Femur (tissue), 1 donor: ENCODE data around the gene DCAF8L1.
"Not testable (repeated sequence)": the region's sequence is repeated elsewhere in the genome, so short reads cannot be mapped to it uniquely, and the experiment has no call there.

Source experiments
- DNase-seq: peaks from one replicate; pipeline ENCODE4 v3.0.0-alpha.2; 2017

The DCAF8L1 gene

GRCh38 chrX:27981349-27981748 lies at the start of gene DCAF8L1:
Gene DCAF8L1, minus strand, starts transcription at chrX:27981449. Its CDS starts 115 bp downstream, at chrX:27981334.
- DNase-seq: no peak

GRCh38 chrX:28022371-28022770 lies 41.1 kb upstream of the DCAF8L1 start:
- DNase-seq: no peak

DNA sequence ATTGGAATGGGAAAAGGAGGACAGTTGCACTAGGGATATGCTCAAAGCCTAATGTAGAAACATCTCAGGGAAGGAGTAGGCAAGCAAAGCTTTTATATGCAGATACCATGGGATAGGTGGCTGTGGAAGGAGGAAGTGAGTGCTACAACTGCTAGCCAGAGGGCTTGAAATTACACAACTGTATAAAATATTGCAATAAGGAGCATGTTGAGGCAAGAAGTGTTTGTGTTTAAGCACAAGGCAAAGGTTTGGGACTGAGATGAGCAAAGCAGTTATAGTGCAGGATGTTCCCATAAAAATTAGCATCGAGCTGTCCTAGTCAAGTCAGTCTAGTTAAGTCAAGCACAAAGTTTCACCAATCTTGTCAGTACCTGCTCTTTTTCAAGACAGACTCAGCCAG lies 35.6 kb upstream of the DCAF8L1 start:
- no peak for DNase-seq

DNA sequence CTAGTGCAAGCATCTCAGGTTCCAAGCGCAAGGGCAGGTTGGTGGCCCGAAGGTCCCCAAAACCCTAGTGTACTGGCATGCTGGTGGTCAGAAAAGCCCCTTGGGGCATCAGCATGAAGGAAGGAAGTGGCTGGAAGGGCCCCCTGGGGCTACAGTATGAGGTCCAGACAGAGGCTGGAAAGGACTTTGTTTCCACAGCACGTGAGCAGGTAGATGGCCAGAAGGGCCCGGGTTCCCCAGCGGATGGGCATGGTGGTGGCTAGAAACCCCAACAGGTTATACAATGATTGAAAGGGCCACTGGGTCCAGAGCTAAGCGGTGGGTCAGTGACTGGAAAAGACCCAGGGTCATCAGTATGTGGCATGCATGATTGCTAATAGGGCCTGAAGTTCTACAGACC lies 34.7 kb upstream of the DCAF8L1 start:
- no peak for DNase-seq

DNA sequence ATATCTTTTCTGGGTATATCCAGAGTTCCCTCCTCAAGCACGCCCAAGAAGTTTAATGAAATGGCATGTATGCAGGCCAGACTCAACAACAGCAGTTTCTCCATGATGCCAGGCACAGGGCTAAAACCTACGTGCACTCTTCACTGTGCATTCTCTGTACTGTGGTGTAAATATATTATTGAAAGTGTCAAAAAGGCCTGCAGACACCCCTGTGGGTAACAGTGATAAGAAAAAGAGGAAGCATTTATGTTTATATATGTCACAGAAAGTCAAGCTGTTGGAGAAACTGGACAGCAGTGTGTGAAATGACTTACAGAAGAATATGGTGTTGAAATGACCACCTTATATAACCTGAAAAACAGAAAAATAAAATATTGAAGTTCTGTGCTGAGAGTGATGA lies 29.6 kb upstream of the DCAF8L1 start:
- no peak for DNase-seq

GRCh38 chrX:27998666-27999065 lies 17.4 kb upstream of the DCAF8L1 start:
- DNase-seq: no peak

- no peak for DNase-seq
Observed at GRCh38 chrX:27997622-27998021, 16.4 kb upstream of the DCAF8L1 start.

- DNase-seq: no peak
Observed at GRCh38 chrX:27996132-27996531, 14.9 kb upstream of the DCAF8L1 start.

DNA sequence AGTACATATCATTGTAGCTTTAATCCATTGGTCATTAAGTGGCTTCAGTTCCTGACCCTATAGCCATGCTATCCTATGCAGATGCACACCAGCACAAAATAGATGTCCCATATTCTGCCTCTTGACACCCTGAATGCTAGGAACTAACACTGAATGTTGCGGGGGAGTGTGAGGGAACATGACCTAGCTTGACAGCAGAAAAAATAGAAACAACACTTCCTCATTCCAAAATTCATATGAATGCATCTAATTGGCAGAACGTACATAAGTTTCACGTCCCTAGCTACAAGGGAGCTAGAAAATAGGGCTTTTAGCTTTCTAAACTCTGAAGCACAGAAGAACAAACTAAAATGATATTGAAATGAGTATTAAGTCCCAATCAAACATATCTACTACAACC lies 14.4 kb upstream of the DCAF8L1 start:
- no peak for DNase-seq

DNA sequence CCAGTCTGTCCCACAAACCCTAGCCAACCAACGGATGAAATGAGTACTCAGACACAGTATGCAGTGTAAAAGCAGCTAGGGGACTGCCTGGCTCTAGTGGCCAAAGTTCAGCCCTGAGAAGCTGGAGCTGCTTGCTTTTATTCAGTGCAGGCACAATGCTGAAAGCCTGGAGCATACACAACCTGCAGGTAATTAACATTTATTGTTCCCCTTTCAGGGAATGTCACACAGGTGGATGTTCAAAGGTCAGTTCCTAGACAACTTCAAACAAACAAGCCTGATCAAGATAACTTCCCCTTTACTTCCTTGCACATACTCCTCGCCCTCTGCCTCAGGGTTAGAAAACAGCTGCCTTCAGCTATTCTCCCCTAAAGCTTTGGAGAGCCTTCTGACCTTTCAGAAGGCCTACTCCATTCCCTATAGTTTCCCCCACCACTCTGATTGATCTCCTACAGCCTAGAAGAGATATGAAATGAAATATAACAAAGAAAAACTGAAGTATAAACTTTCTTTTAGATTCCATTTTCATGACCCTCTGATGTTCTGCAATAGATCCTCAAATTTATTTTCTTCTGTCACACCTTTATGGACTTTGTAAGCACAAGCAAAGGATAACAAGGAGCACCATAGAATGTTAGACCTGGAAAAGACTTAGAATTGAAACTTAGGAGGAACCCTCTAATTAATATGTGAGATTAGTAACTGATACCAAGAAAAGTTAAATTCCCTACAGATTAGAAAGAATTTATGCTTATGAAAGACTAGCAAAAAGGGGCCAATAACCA lies 6.8 kb upstream of the DCAF8L1 start:
- no peak for DNase-seq

- not testable (repeated sequence) for DNase-seq
Observed at GRCh38 chrX:27976934-27977333, 4.3 kb downstream of the DCAF8L1 start.

- no peak for DNase-seq
Observed at GRCh38 chrX:27976284-27976683, 5.0 kb downstream of the DCAF8L1 start.

DNA sequence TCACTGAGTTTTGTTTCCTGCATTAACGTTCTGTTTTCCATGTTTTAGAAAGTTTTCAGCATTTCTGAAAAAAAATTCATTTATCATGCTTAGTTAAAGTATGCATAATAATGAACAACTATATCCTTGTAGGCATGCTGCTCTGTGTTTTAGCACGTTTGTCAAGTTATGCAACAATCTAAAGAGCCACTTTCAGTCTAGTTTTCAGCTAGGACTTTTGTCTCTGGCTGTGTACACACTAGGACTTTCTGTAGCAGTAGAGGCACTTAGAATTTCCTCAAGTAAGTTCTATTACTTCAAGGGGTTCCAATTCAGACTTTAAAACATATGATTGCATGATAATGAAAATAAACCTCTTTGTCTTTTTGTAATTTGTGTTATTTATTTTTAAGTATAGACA lies 12.4 kb downstream of the DCAF8L1 start:
- DNase-seq: no peak

- no peak for DNase-seq
Observed at GRCh38 chrX:27968352-27968751, 12.9 kb downstream of the DCAF8L1 start.

- no peak for DNase-seq
Observed at GRCh38 chrX:27966955-27967354, 14.3 kb downstream of the DCAF8L1 start.

GRCh38 chrX:27966492-27966891 lies 14.8 kb downstream of the DCAF8L1 start:
- no peak for DNase-seq

- DNase-seq: not testable (repeated sequence)
Observed at GRCh38 chrX:27965348-27965747, 15.9 kb downstream of the DCAF8L1 start.

GRCh38 chrX:27964432-27964831 lies 16.8 kb downstream of the DCAF8L1 start:
- no peak for DNase-seq

DNA sequence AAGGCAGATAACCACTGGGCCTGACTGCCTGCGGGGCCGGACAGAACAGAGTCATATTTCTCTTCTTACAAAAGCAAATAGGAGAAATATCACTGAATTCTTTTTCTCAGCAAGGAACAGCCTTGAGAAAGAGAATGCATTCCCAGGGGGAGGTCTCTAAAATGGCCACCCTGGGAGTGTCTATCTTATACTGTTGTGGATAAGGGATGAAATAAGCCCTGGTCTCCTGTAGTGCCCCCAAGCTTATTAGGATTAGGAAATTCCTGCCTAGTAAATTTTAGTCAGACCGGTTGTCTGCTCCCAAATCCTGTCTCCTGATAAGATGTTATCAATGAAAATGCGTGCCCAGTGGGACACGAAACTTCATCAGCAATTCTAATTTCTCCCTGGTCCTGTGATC lies 20.8 kb downstream of the DCAF8L1 start:
- not testable (repeated sequence) for DNase-seq

- no peak for DNase-seq
Observed at GRCh38 chrX:27953171-27953570, 28.1 kb downstream of the DCAF8L1 start.

DNA sequence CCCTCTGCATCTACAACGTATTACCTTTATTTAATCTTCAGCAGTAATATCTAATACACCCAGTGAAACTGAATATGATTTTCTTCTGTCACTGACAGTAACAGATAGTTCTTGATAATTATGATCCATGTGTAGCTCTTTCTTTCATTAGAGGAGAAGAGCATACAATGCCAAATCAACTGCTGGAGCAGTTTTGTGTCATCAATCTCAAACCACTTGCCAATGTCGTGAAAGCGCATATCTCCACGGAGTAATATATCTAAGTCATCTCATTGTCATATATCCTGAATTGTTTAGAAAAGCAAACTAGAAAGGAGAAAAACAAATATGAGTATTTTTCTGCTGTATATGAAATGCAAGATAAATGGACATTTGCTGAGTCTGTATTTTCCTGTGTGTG lies 47.9 kb downstream of the DCAF8L1 start:
- no peak for DNase-seq
